HEK293 (cell line): ENCODE measurements around the gene NELL1.

ENCODE experiments used
- CTCF ChIA-PET: fragments of 350-600 bp; formaldehyde crosslinking; extraction: SDS; loops from one replicate; lab custom pipeline; 2021; ENCODE audit warnings: antibody characterized with exemption; lab: Yijun Ruan, JAX
- POLR2A ChIA-PET: fragments of 300-600 bp; formaldehyde crosslinking; extraction: SDS; loops from one replicate; lab custom pipeline; 2020; ENCODE audit warnings: antibody characterized with exemption, inconsistent platforms; lab: Yijun Ruan, JAX
- H3K27ac ChIP-seq: fragments of 200-500 bp; sonication (Bioruptor generic); 2 replicates; pipeline ENCODE4 v1.5.1; 2014; ENCODE audit warnings: low read depth, low read length, control low read depth, inconsistent platforms; ENCODE audit errors: extremely low read depth
- H3K36me3 ChIP-seq, 2 experiments: fragments of 200-500 bp in 1 of 2; sonication (Bioruptor generic) in 1 of 2; 1 replicate in 1 of 2; 2 replicates in 1 of 2; pipeline ENCODE4 v1.5.1; 2014 to 2017; ENCODE audit warnings: inconsistent platforms in 2 of 2, low read length in 2 of 2; ENCODE audit not compliant: control insufficient read depth in 2 of 2, insufficient read depth in 1 of 2
- H3K4me1 ChIP-seq: fragments of 200-500 bp; sonication (Bioruptor generic); 2 replicates; pipeline ENCODE4 v1.5.1; 2014; ENCODE audit warnings: mild to moderate bottlenecking, low read length, inconsistent platforms; ENCODE audit not compliant: control insufficient read depth, insufficient read depth
- H3K4me3 ChIP-seq: 2 replicates; pipeline ENCODE4 v1.5.1; 2011; ENCODE audit warnings: low read depth, mild to moderate bottlenecking, control low read depth, low read length, moderate library complexity
- H3K9me3 ChIP-seq: fragments of 200-500 bp; sonication (Bioruptor generic); 2 replicates; pipeline ENCODE4 v1.5.1; 2014; ENCODE audit warnings: low read depth, low read length, inconsistent platforms; ENCODE audit not compliant: control insufficient read depth, insufficient read depth
- ATF2 ChIP-seq: fragments of 450-650 bp; formaldehyde crosslinking; IDR thresholded peaks from 2 replicates; pipeline ENCODE4 v1.5.1; 2016; ENCODE audit warnings: missing biosample characterization, missing genetic modification characterization, low read depth
- KLF16 ChIP-seq: fragments of 450-650 bp; formaldehyde crosslinking; IDR thresholded peaks from 2 replicates; pipeline ENCODE4 v1.5.1; 2017; ENCODE audit warnings: missing biosample characterization, missing genetic modification characterization
- REST ChIP-seq: fragments of 450-650 bp; formaldehyde crosslinking; IDR thresholded peaks from 2 replicates; pipeline ENCODE4 v1.5.1; 2016; ENCODE audit warnings: missing biosample characterization, missing genetic modification characterization
- SP2 ChIP-seq: fragments of 450-650 bp; formaldehyde crosslinking; IDR thresholded peaks from 2 replicates; pipeline ENCODE4 v1.5.1; 2016; ENCODE audit warnings: missing biosample characterization, missing genetic modification characterization
- ZBTB10 ChIP-seq: fragments of 450-650 bp; formaldehyde crosslinking; IDR thresholded peaks from 2 replicates; pipeline ENCODE4 v1.5.1; 2016; ENCODE audit warnings: missing biosample characterization, missing genetic modification characterization
- ZBTB11 ChIP-seq: fragments of 450-650 bp; formaldehyde crosslinking; conservative IDR thresholded peaks from 2 replicates; pipeline ENCODE4 v1.5.1; 2016; ENCODE audit warnings: low read depth, missing biosample characterization, missing genetic modification characterization
- ZNF121 ChIP-seq: fragments of 450-650 bp; formaldehyde crosslinking; IDR thresholded peaks from 2 replicates; pipeline ENCODE4 v1.5.1; 2016; ENCODE audit warnings: missing biosample characterization, missing genetic modification characterization
- ZNF155 ChIP-seq: fragments of 450-650 bp; formaldehyde crosslinking; IDR thresholded peaks from 2 replicates; pipeline ENCODE4 v1.5.1; 2016; ENCODE audit warnings: missing biosample characterization, missing genetic modification characterization
- ZNF157 ChIP-seq: fragments of 450-650 bp; formaldehyde crosslinking; IDR thresholded peaks from 2 replicates; pipeline ENCODE4 v1.5.1; 2016; ENCODE audit warnings: missing biosample characterization, missing genetic modification characterization
- ZNF169 ChIP-seq: fragments of 450-650 bp; formaldehyde crosslinking; IDR thresholded peaks from 2 replicates; pipeline ENCODE4 v1.5.1; 2016; ENCODE audit warnings: missing biosample characterization, missing genetic modification characterization
- ZNF2 ChIP-seq: fragments of 450-650 bp; formaldehyde crosslinking; IDR thresholded peaks from 2 replicates; pipeline ENCODE4 v1.5.1; 2016; ENCODE audit warnings: missing biosample characterization, missing genetic modification characterization
- ZNF202 ChIP-seq: fragments of 450-650 bp; formaldehyde crosslinking; IDR thresholded peaks from 2 replicates; pipeline ENCODE4 v1.5.1; 2016; ENCODE audit warnings: missing biosample characterization, missing genetic modification characterization, borderline replicate concordance
- ZNF221 ChIP-seq: fragments of 450-650 bp; formaldehyde crosslinking; IDR thresholded peaks from 2 replicates; pipeline ENCODE4 v1.5.1; 2017; ENCODE audit warnings: missing biosample characterization, missing genetic modification characterization, borderline replicate concordance
- ZNF26 ChIP-seq: fragments of 450-650 bp; formaldehyde crosslinking; IDR thresholded peaks from 2 replicates; pipeline ENCODE4 v1.5.1; 2016; ENCODE audit warnings: missing biosample characterization, missing genetic modification characterization
- ZNF37A ChIP-seq: fragments of 450-650 bp; IDR thresholded peaks from 2 replicates; pipeline ENCODE4 v1.5.1; 2018; ENCODE audit warnings: missing biosample characterization, missing genetic modification characterization
- ZNF423 ChIP-seq: fragments of 450-650 bp; formaldehyde crosslinking; IDR thresholded peaks from 2 replicates; pipeline ENCODE4 v1.5.1; 2016; ENCODE audit warnings: missing biosample characterization, missing genetic modification characterization
- ZNF48 ChIP-seq: fragments of 450-650 bp; formaldehyde crosslinking; IDR thresholded peaks from 2 replicates; pipeline ENCODE4 v1.5.1; 2016; ENCODE audit warnings: missing biosample characterization, missing genetic modification characterization
- ZNF501 ChIP-seq: fragments of 450-650 bp; formaldehyde crosslinking; IDR thresholded peaks from 2 replicates; pipeline ENCODE4 v1.5.1; 2016; ENCODE audit warnings: missing biosample characterization, missing genetic modification characterization
- ZNF513 ChIP-seq: fragments of 450-650 bp; IDR thresholded peaks from 2 replicates; pipeline ENCODE4 v1.5.1; 2018; ENCODE audit warnings: missing biosample characterization, missing genetic modification characterization
- ZNF623 ChIP-seq: fragments of 450-650 bp; formaldehyde crosslinking; IDR thresholded peaks from 2 replicates; pipeline ENCODE4 v1.5.1; 2016; ENCODE audit warnings: missing biosample characterization, missing genetic modification characterization
- ZNF624 ChIP-seq: fragments of 450-650 bp; formaldehyde crosslinking; IDR thresholded peaks from 2 replicates; pipeline ENCODE4 v1.5.1; 2017; ENCODE audit warnings: missing biosample characterization, missing genetic modification characterization
- ZNF626 ChIP-seq: fragments of 450-650 bp; sonication (Bioruptor Pico); formaldehyde crosslinking; IDR thresholded peaks from 2 replicates; pipeline ENCODE4 v1.5.1; 2018; ENCODE audit warnings: missing biosample characterization, missing genetic modification characterization, inconsistent platforms
- ZNF701 ChIP-seq: fragments of 450-650 bp; formaldehyde crosslinking; IDR thresholded peaks from 2 replicates; pipeline ENCODE4 v1.5.1; 2016; ENCODE audit warnings: missing biosample characterization, missing genetic modification characterization

NELL1 gene

GRCh38 chr11:20875889-20876288 is 206.5 kb downstream of the NELL1 start:
- H3K27ac ChIP-seq: no peak overlapping the region
- CTCF ChIA-PET: interaction anchor here (0.7 kb wide), 1 partner anchor 309 kb away, joined by 3 read pairs; no protein-coding TSS in a partner anchor
- no peaks in the 10 kb centered on the region for H3K9me3 ChIP-seq
- no peaks in the 10 kb centered on the region for H3K36me3 ChIP-seq
- H3K4me1 ChIP-seq: no peaks in the 10 kb centered on the region
- H3K4me3 ChIP-seq: no peak overlapping the region
- POLR2A ChIA-PET: no interaction called here
- TF ChIP-seq ZNF701 (tag by site-specific recombination): no peak
- TF ChIP-seq KLF16: no peak
- TF ChIP-seq ZBTB11 (tag by site-specific recombination): no peak
- TF ChIP-seq ZNF423 (tag by site-specific recombination): no peak
- no peak for TF ChIP-seq ZNF221 (tag by site-specific recombination)
- TF ChIP-seq ZNF624 (tag by site-specific recombination): no peak
- no peak for TF ChIP-seq ZNF48 (tag by site-specific recombination)
- TF ChIP-seq ZNF513: no peak
- TF ChIP-seq ZNF37A (tag by site-specific recombination): no peak
- TF ChIP-seq ZNF26 (tag by site-specific recombination): no peak
- no peak for TF ChIP-seq ZNF626
- no peak for TF ChIP-seq ZNF169 (tag by site-specific recombination)
- no peak for TF ChIP-seq REST (tag by site-specific recombination)
- no peak for TF ChIP-seq ZNF501 (tag by site-specific recombination)
- no peak for TF ChIP-seq ZNF2 (tag by site-specific recombination)
- TF ChIP-seq ZNF623 (tag by site-specific recombination): no peak

GRCh38 chr11:20876738-20877137 is 207.4 kb downstream of the NELL1 start:
- Histone ChIP-seq H3K27ac (no peak overlapping the region), H3K4me1 (no peaks in the 10 kb centered on the region), H3K9me3 (no peaks in the 10 kb centered on the region), H3K4me3 (no peak overlapping the region), H3K36me3 (no peaks in the 10 kb centered on the region)
- POLR2A ChIA-PET: no interaction called here
- CTCF ChIA-PET: no interaction called here
- TF ChIP-seq ZNF155 (tag by site-specific recombination) (no peak), ATF2 (tag by site-specific recombination) (no peak), ZNF121 (tag by site-specific recombination) (no peak), ZNF202 (tag by site-specific recombination) (no peak), SP2 (no peak), ZBTB10 (tag by site-specific recombination) (no peak), ZNF624 (tag by site-specific recombination) (no peak), ZNF157 (tag by site-specific recombination) (no peak)
